Measurements from ENCODE around the gene BCKDHA.

DNA sequence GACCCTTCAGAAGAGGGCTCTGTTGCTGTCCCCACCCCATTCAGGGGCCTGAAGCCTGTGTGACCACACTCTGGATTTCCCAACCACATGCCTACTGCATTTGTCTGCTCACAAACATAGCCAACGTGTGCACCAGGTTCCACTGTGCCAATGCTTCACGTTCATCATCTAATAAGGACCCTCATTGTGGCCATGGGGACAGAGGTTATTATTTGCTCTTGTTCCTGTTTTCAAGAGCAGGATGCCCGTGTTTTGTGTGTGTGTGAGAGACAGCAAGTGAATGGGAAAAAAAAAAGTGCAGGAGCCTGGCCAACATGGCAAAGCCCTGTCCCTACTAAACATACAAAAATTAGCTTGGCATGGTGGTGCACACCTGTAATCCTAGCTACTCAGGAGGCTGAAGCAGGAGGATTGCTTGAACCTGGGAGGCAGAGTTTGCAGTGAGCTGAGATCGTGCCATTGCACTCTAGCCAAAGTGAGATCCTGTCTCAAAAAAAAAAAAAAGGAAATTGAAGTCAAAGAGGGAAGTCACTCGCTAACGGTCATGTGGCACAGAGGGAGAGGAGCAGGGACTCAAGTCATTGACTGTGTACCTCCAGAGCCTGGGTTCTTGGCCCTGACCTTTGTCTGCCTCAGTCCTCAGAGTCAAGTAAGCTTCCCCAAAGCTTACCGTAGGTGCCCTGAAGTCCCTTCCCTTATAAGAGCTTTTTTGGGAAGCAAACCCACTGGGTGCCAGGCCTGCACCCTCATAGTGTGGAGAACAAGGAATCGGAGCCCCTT lies 22.7 kb downstream of the BCKDHA start:
- TF ChIP-seq, protein P1, sequence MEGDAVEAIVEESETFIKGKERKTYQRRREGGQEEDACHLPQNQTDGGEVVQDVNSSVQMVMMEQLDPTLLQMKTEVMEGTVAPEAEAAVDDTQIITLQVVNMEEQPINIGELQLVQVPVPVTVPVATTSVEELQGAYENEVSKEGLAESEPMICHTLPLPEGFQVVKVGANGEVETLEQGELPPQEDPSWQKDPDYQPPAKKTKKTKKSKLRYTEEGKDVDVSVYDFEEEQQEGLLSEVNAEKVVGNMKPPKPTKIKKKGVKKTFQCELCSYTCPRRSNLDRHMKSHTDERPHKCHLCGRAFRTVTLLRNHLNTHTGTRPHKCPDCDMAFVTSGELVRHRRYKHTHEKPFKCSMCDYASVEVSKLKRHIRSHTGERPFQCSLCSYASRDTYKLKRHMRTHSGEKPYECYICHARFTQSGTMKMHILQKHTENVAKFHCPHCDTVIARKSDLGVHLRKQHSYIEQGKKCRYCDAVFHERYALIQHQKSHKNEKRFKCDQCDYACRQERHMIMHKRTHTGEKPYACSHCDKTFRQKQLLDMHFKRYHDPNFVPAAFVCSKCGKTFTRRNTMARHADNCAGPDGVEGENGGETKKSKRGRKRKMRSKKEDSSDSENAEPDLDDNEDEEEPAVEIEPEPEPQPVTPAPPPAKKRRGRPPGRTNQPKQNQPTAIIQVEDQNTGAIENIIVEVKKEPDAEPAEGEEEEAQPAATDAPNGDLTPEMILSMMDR (IDR thresholded peaks at IDR 0.05), result no peak
- TF ChIP-seq POLR2A (IDR thresholded peaks at IDR 0.05), result no peak
